ENCODE results near the gene ZNF587B. TPM values are rescaled to one million over a fixed set of nuclear protein-coding genes. Genes with fewer than 3 reads are reported as not detected.

The ZNF587B gene
- total RNA-seq, 1 experiment from 2014 or later, result 43.2 TPM

DNA sequence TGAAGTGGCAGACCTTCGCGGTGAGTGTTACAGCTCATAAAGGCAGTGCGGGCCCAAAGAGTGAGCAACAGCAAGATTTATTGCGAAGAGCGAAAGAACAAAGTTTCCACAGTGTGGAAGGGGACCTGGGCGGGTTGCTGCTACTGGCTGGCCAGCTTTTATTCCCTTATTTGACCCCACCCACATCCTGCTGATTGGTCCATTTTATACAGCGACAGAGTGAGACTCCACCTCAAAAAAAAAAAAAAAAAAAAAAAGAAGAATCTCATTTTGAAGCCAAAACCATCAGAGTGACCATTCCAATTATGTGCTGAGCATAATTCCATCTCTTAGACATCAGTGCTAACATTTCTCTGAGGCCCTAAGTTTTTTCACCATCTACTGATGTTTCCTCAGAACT lies 13.4 kb upstream of the ZNF587B start:
- Mint-ChIP-seq H3K36me3 (peaks cover 16% of the 10 kb centered on the region), H3K4me1 (peaks cover 49% of the 10 kb centered on the region), H3K27ac (peak overlapping the region; percentile 82; the same call in 1 of the 2 replicates), H3K4me3 (no peak overlapping the region), H3K27me3 (ENCODE audit: low read depth) (no peaks in the 10 kb centered on the region), H3K9me3 (no peaks in the 10 kb centered on the region)
- ChIA-PET CTCF (interaction anchor here (0.7 kb wide), 1 partner anchor 16 kb away, joined by 4 read pairs; no protein-coding TSS in a partner anchor), POLR2A (interaction anchor here (0.7 kb wide), 1 partner anchor 119 kb away, joined by 6 read pairs; no protein-coding TSS in a partner anchor)
- ATAC-seq (no peak), DNase-seq (ENCODE audit: low spot score) (no peak)
- peak; percentile 49 for TF ChIP-seq NFYB (CRISPR knock-in tag; conservative IDR thresholded peaks at IDR 0.05; ENCODE audit: low read depth)
- TF ChIP-seq, protein P1, sequence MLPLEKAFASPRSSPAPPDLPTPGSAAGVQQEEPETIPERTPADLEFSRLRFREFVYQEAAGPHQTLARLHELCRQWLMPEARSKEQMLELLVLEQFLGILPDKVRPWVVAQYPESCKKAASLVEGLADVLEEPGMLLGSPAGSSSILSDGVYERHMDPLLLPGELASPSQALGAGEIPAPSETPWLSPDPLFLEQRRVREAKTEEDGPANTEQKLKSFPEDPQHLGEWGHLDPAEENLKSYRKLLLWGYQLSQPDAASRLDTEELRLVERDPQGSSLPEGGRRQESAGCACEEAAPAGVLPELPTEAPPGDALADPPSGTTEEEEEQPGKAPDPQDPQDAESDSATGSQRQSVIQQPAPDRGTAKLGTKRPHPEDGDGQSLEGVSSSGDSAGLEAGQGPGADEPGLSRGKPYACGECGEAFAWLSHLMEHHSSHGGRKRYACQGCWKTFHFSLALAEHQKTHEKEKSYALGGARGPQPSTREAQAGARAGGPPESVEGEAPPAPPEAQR (CRISPR knock-in tag; IDR thresholded peaks at IDR 0.05), result no peak

DNA sequence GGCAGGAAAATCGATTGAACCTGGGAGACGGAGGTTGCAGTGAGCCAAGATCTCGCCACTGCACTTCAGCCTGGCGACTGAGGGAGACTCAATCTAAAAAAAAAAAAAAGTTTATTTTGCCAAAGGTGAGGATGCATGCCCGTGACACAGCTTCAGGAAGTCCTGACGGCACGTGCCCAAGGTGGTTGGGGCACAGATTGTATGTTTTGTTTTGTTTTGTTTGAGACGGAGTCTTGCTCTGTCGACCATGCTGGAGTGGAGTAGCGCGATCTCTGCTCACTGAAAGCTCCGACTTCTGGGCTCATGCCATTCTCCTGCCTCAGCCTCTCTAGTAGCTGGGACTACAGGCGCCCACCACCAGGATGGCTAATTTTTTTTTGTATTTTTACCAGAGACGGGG lies 12.1 kb upstream of the ZNF587B start:
- CTCF ChIA-PET, result interaction anchor here (2.0 to 2.6 kb wide), 2 partner anchors 12 to 13 kb away, joined by 7 to 12 read pairs; partner anchors contain the start of gene ZNF587B
- TF ChIP-seq, protein P2, sequence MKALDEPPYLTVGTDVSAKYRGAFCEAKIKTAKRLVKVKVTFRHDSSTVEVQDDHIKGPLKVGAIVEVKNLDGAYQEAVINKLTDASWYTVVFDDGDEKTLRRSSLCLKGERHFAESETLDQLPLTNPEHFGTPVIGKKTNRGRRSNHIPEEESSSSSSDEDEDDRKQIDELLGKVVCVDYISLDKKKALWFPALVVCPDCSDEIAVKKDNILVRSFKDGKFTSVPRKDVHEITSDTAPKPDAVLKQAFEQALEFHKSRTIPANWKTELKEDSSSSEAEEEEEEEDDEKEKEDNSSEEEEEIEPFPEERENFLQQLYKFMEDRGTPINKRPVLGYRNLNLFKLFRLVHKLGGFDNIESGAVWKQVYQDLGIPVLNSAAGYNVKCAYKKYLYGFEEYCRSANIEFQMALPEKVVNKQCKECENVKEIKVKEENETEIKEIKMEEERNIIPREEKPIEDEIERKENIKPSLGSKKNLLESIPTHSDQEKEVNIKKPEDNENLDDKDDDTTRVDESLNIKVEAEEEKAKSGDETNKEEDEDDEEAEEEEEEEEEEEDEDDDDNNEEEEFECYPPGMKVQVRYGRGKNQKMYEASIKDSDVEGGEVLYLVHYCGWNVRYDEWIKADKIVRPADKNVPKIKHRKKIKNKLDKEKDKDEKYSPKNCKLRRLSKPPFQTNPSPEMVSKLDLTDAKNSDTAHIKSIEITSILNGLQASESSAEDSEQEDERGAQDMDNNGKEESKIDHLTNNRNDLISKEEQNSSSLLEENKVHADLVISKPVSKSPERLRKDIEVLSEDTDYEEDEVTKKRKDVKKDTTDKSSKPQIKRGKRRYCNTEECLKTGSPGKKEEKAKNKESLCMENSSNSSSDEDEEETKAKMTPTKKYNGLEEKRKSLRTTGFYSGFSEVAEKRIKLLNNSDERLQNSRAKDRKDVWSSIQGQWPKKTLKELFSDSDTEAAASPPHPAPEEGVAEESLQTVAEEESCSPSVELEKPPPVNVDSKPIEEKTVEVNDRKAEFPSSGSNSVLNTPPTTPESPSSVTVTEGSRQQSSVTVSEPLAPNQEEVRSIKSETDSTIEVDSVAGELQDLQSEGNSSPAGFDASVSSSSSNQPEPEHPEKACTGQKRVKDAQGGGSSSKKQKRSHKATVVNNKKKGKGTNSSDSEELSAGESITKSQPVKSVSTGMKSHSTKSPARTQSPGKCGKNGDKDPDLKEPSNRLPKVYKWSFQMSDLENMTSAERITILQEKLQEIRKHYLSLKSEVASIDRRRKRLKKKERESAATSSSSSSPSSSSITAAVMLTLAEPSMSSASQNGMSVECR (CRISPR knock-in tag; IDR thresholded peaks at IDR 0.05; ENCODE audit: borderline replicate concordance), result no peak

DNA sequence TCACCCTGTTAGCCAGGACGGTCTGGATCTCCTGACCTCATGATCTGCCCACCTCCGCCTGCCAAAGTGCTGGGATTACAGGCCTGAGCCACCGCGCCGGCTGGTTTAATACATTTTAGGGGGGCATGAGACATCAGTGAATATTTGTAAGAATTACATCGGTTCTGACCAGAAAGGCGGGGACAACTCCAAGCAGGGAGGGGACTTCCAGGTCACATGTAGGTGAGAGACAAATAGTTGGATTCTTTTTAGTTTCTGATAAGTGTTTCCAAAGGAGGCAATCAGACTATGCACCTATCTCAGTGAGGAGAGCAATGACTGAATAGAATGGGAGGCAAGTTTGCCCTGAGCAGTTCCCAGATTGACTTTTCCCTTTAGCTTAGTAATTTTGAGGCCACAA lies 11.7 kb upstream of the ZNF587B start:
- no peak for DNase-seq (ENCODE audit: low spot score)
- Mint-ChIP-seq H3K27ac (peak overlapping the region; percentile 96), H3K36me3 (peaks cover 13% of the 10 kb centered on the region), H3K4me3 (peak overlapping the region; percentile 97), H3K27me3 (ENCODE audit: low read depth) (no peaks in the 10 kb centered on the region), H3K4me1 (peaks cover 57% of the 10 kb centered on the region), H3K9me3 (no peaks in the 10 kb centered on the region)
- no peak for ATAC-seq
- POLR2A ChIA-PET, result interaction anchor here (1.5 to 2.3 kb wide), 3 partner anchors 12 to 72 kb away, joined by 7 to 10 read pairs (median 8); partner anchors contain the start of genes ZNF586, ZNF587B and ZNF776
- CTCF ChIA-PET, result interaction anchor here (1.0 to 2.6 kb wide), 5 partner anchors 11 to 109 kb away, joined by 3 to 12 read pairs (median 7); partner anchors contain the start of genes ZNF154 and ZNF587B
- TF ChIP-seq ZNF232 (CRISPR knock-in tag; IDR thresholded peaks at IDR 0.05), result no peak
- no peak for TF ChIP-seq ZNF138 (CRISPR knock-in tag; conservative IDR thresholded peaks at IDR 0.05)
- no peak for TF ChIP-seq HMGA2 (CRISPR knock-in tag; IDR thresholded peaks at IDR 0.05)
- TF ChIP-seq OVOL2 (CRISPR knock-in tag; IDR thresholded peaks at IDR 0.05; ENCODE audit: borderline replicate concordance), result no peak
- TF ChIP-seq, protein P3, sequence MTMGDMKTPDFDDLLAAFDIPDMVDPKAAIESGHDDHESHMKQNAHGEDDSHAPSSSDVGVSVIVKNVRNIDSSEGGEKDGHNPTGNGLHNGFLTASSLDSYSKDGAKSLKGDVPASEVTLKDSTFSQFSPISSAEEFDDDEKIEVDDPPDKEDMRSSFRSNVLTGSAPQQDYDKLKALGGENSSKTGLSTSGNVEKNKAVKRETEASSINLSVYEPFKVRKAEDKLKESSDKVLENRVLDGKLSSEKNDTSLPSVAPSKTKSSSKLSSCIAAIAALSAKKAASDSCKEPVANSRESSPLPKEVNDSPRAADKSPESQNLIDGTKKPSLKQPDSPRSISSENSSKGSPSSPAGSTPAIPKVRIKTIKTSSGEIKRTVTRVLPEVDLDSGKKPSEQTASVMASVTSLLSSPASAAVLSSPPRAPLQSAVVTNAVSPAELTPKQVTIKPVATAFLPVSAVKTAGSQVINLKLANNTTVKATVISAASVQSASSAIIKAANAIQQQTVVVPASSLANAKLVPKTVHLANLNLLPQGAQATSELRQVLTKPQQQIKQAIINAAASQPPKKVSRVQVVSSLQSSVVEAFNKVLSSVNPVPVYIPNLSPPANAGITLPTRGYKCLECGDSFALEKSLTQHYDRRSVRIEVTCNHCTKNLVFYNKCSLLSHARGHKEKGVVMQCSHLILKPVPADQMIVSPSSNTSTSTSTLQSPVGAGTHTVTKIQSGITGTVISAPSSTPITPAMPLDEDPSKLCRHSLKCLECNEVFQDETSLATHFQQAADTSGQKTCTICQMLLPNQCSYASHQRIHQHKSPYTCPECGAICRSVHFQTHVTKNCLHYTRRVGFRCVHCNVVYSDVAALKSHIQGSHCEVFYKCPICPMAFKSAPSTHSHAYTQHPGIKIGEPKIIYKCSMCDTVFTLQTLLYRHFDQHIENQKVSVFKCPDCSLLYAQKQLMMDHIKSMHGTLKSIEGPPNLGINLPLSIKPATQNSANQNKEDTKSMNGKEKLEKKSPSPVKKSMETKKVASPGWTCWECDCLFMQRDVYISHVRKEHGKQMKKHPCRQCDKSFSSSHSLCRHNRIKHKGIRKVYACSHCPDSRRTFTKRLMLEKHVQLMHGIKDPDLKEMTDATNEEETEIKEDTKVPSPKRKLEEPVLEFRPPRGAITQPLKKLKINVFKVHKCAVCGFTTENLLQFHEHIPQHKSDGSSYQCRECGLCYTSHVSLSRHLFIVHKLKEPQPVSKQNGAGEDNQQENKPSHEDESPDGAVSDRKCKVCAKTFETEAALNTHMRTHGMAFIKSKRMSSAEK (CRISPR knock-in tag; IDR thresholded peaks at IDR 0.05; ENCODE audit: borderline replicate concordance), result no peak
- TF ChIP-seq, protein P4, sequence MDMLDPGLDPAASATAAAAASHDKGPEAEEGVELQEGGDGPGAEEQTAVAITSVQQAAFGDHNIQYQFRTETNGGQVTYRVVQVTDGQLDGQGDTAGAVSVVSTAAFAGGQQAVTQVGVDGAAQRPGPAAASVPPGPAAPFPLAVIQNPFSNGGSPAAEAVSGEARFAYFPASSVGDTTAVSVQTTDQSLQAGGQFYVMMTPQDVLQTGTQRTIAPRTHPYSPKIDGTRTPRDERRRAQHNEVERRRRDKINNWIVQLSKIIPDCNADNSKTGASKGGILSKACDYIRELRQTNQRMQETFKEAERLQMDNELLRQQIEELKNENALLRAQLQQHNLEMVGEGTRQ (CRISPR knock-in tag; IDR thresholded peaks at IDR 0.05), result no peak
- TF ChIP-seq, protein P5, sequence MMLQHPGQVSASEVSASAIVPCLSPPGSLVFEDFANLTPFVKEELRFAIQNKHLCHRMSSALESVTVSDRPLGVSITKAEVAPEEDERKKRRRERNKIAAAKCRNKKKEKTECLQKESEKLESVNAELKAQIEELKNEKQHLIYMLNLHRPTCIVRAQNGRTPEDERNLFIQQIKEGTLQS (CRISPR knock-in tag; conservative IDR thresholded peaks at IDR 0.05), result no peak
- TF ChIP-seq ATF1 (CRISPR knock-in tag; IDR thresholded peaks at IDR 0.05), result no peak
- TF ChIP-seq NR1H2 (CRISPR knock-in tag; IDR thresholded peaks at IDR 0.05), result no peak
- TF ChIP-seq, protein P6, sequence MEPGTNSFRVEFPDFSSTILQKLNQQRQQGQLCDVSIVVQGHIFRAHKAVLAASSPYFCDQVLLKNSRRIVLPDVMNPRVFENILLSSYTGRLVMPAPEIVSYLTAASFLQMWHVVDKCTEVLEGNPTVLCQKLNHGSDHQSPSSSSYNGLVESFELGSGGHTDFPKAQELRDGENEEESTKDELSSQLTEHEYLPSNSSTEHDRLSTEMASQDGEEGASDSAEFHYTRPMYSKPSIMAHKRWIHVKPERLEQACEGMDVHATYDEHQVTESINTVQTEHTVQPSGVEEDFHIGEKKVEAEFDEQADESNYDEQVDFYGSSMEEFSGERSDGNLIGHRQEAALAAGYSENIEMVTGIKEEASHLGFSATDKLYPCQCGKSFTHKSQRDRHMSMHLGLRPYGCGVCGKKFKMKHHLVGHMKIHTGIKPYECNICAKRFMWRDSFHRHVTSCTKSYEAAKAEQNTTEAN (CRISPR knock-in tag; IDR thresholded peaks at IDR 0.05), result no peak
- no peak for TF ChIP-seq ELF4 (CRISPR knock-in tag; IDR thresholded peaks at IDR 0.05; ENCODE audit: low read depth)
- TF ChIP-seq, protein P7, sequence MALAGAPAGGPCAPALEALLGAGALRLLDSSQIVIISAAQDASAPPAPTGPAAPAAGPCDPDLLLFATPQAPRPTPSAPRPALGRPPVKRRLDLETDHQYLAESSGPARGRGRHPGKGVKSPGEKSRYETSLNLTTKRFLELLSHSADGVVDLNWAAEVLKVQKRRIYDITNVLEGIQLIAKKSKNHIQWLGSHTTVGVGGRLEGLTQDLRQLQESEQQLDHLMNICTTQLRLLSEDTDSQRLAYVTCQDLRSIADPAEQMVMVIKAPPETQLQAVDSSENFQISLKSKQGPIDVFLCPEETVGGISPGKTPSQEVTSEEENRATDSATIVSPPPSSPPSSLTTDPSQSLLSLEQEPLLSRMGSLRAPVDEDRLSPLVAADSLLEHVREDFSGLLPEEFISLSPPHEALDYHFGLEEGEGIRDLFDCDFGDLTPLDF (CRISPR knock-in tag; IDR thresholded peaks at IDR 0.05), result no peak
- TF ChIP-seq, protein P8, sequence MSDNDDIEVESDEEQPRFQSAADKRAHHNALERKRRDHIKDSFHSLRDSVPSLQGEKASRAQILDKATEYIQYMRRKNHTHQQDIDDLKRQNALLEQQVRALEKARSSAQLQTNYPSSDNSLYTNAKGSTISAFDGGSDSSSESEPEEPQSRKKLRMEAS (CRISPR knock-in tag; IDR thresholded peaks at IDR 0.05), result no peak

More for the DNA sequence above, 12.1 kb upstream of the ZNF587B start:
- H3K9me3 Mint-ChIP-seq, result no peaks in the 10 kb centered on the region
- ATAC-seq, result no peak
- peaks cover 13% of the 10 kb centered on the region for H3K36me3 Mint-ChIP-seq
- peak overlapping the region; percentile 97 for H3K4me3 Mint-ChIP-seq
- H3K4me1 Mint-ChIP-seq, result peaks cover 56% of the 10 kb centered on the region
- POLR2A ChIA-PET, result interaction anchor here (2.3 kb wide), 1 partner anchor 49 kb away, joined by 7 read pairs; the partner anchor contains the start of gene ZNF586
- DNase-seq (ENCODE audit: low spot score), result no peak
- peak overlapping the region; percentile 96 for H3K27ac Mint-ChIP-seq
- no peaks in the 10 kb centered on the region for H3K27me3 Mint-ChIP-seq (ENCODE audit: low read depth)

All from WTC11 (cell line).